ENCODE results near the gene FAM78B. TPM values are rescaled to one million over a fixed set of nuclear protein-coding genes. Genes with fewer than 3 reads are reported as not detected.

The FAM78B gene
- total RNA-seq, 4 donors from 2014 or later: 0.35 to 5.4 (median 2.8) TPM

DNA sequence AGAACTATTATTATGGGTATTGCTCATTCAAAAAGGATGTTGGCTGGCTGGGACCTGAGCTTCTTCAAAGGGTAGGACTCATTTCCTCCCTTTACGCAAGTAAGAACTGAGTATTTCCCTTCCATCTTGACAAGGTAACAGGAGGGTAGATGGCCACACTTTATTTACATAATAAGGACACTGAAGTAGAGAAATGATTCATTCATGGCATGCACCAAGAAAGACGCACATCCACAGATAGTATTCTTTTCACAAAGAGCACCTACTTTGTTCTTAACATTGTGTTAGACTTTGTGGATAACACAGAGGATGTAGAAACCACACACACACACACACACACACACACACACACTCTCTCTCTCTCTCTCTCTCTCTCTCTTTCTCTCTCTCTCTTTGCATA, 82.9 kb downstream of the FAM78B start:
- H3K4me3 ChIP-seq: no peak overlapping the region
- TF ChIP-seq CTCF (IDR thresholded peaks at IDR 0.05) (no peak), POLR2A (IDR thresholded peaks at IDR 0.05) (no peak)
- no peaks in the 10 kb centered on the region for H3K4me1 ChIP-seq
- no peaks in the 10 kb centered on the region for H3K27me3 ChIP-seq
- no peak for DNase-seq
- no peaks in the 10 kb centered on the region for H3K9me3 ChIP-seq
- no peak overlapping the region for H3K27ac ChIP-seq
- no peaks in the 10 kb centered on the region for H3K36me3 ChIP-seq

DNA sequence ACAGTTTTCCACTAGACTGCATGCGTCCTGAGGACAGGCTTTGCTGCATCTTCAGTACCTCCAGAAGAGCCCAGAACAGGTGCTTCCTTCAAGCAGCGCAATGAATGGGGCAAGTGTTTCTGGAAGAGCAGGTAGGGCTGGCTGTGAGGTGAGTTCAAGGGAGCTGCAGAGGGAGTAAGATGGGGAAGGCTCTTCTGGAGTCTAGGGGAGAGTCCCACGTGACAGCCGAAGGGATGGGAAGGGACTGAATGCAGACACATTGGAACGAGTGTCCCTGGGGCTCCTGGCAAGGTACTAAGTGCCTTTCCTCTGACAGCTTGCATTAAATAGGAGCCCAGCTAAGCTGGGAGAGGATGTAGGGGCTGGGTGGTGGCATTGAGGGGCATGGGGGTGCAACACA, 84.2 kb downstream of the FAM78B start:
- H3K27me3 ChIP-seq: no peaks in the 10 kb centered on the region
- H3K4me1 ChIP-seq: no peaks in the 10 kb centered on the region
- no peak overlapping the region for H3K4me3 ChIP-seq
- H3K9me3 ChIP-seq: no peaks in the 10 kb centered on the region
- H3K36me3 ChIP-seq: no peaks in the 10 kb centered on the region
- no peak for DNase-seq
- no peak overlapping the region for H3K27ac ChIP-seq
- no peak for TF ChIP-seq POLR2A (IDR thresholded peaks at IDR 0.05)
- no peak for TF ChIP-seq CTCF (IDR thresholded peaks at IDR 0.05)

DNA sequence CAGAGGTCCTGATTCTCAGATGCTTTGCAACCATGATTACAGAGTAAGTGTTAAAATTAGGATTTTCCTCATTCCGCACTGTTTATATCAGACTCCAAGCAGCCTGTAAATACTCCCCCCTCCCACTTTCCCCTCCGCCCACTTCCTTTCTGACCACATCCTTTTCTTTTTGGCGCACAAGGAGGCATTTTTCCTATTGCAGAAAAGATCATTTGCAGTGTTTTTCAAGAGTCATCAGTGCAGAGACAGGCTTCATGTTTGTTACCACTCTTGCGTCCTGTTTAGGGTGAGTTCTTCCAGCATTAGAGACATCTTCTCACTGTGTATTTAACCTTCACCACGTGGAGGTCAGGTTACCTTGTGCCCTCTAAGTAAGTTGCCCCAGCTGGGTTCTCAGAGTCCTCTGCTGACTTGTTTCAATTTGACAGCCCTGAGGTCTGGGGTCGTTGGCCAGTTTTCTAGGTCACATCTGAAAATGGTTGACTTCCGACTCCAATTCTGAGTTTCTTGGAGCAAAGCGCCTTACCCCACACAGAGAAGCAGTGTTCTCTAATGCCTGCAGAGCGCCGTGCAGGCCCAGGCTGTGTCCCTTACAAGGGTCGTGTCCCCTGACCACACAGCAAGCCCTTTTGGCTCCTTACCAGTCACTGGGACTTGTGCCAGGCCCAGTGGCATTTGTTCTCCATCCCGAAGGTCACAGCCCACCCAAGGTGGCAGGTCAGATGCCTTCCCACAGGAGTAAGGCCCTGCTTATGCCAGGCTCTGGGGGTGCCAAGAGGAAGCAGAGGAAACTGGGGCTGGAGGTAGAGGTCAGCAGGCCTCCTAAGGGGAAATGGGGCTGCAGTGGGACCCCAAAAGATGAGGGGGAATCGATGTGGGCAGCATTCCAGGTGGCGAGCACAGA, 85.6 kb downstream of the FAM78B start:
- Histone ChIP-seq H3K4me3 (no peak overlapping the region), H3K9me3 (no peaks in the 10 kb centered on the region), H3K4me1 (no peaks in the 10 kb centered on the region), H3K27me3 (no peaks in the 10 kb centered on the region), H3K27ac (peak overlapping the region in 3 of 4 donors; percentile 4 to 49 (median 19)), H3K36me3 (no peaks in the 10 kb centered on the region)
- no peak for DNase-seq
- TF ChIP-seq POLR2A (IDR thresholded peaks at IDR 0.05) (no peak), CTCF (IDR thresholded peaks at IDR 0.05) (no peak)

DNA sequence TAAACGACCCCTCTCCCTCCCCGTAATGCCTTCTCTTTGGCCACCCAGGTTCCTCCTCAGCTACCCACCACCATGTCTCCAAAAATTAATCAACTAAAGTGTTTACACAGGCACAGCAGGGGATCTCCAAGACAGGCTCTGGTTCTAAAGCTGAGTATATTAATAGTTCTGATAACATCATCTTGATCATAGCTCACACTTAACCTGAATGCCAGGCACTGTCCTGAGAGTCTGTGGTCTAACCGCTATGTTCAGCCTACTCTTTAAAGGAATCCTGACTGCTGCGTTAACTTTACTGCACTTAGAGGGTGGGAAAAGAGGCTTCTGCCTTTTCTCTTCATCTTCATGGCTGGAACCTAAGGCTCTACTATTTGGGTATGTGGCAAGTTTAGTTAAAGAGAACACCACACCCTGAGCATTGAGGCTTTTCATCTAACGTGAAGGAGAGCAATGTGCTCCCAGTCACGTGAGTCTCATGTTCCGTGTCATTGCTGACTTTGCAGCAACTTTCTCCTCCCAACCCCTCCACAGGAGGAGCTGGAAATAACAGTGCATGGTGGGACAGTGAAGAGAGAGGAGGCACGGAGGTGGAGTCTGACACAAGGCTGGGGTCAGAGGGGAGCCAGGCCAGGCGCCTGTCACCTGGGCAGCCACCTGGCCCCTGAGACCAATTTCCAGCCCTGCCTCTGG, 86.4 kb downstream of the FAM78B start:
- Histone ChIP-seq H3K36me3 (no peaks in the 10 kb centered on the region), H3K27ac (peak overlapping the region in 2 of 4 donors; percentile 4 to 49), H3K9me3 (no peaks in the 10 kb centered on the region), H3K27me3 (no peaks in the 10 kb centered on the region), H3K4me1 (no peaks in the 10 kb centered on the region), H3K4me3 (no peak overlapping the region)
- no peak for DNase-seq
- TF ChIP-seq POLR2A (IDR thresholded peaks at IDR 0.05) (no peak), CTCF (IDR thresholded peaks at IDR 0.05) (no peak)

GRCh38 chr1:166079276-166079675, 87.5 kb downstream of the FAM78B start:
- H3K27me3 ChIP-seq: no peaks in the 10 kb centered on the region
- H3K4me3 ChIP-seq: no peak overlapping the region
- no peaks in the 10 kb centered on the region for H3K9me3 ChIP-seq
- no peaks in the 10 kb centered on the region for H3K36me3 ChIP-seq
- TF ChIP-seq CTCF (IDR thresholded peaks at IDR 0.05) (no peak), POLR2A (IDR thresholded peaks at IDR 0.05) (no peak)
- H3K4me1 ChIP-seq: no peaks in the 10 kb centered on the region
- no peak overlapping the region for H3K27ac ChIP-seq
- no peak for DNase-seq

Data from Peyer's patch (tissue), 4 donors.